ENCODE results near the gene WDR72.
"Not testable (repeated sequence)": the region's sequence is repeated elsewhere in the genome, so short reads cannot be mapped to it uniquely, and the experiment has no call there.

Gene WDR72

DNA sequence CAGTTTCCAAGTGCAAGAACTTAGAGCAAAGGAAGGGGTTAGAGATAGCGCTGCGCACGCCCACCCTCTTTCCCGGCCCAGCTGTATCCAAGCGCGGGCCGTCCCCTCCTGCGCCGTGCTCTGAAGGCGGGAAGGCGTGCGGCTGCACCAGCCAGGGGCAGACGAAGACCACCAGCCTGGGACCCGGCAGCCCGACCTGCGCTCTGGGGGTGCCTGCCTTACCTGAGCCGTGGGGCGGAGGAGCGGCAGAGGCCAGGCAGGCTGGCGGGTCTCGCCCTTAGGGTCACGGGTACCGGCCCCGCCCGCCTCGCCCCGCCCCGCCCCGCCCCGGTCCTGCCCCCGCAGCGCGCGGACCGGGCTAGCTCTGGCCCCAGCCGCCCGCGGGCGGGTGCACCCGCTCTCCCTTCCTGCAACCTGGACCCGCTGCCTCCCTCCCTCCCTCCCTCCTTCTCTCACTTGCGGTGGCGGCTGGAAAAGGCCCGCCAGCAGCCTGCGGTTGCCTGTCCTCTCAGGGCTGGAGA, at the start of gene WDR72:
Gene WDR72 (minus strand): TSS at position 253 of the 521 bp plus-strand sequence. CDS start 26,514 bp downstream, outside the sequence.
- no peak for DNase-seq (ENCODE audit: low read depth, low spot score)

- DNase-seq (ENCODE audit: low read depth, low spot score): no peak
Observed at GRCh38 chr15:53808058-53808706, 48.7 kb upstream of the WDR72 start.

GRCh38 chr15:53807501-53807900, 48.0 kb upstream of the WDR72 start:
- no peak for DNase-seq (ENCODE audit: low read depth, low spot score)

DNA sequence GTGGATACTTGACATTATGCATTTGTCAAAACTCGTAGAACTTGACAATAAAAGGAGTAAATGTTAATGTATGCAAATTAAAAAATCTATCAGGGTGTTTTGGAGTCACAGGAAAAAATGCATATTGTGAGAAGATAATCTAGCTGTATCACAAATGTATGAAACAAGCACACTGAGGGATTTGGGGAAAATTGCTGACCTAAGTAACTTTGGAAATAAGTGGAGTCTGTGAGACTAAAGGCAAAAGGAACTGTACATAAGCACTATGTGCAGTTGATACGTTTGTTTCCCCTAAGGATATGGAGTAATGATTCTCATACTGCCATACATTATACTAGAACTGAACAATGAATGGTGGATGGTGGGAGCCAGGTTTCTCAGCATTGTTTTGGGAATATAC, 43.2 kb upstream of the WDR72 start:
- no peak for DNase-seq (ENCODE audit: low read depth, low spot score)

GRCh38 chr15:53791581-53791980, 32.1 kb upstream of the WDR72 start:
- no peak for DNase-seq (ENCODE audit: low read depth, low spot score)

GRCh38 chr15:53789654-53790375, 30.4 kb upstream of the WDR72 start:
- no peak for DNase-seq (ENCODE audit: low read depth, low spot score)

- DNase-seq (ENCODE audit: low read depth, low spot score): no peak
Observed at GRCh38 chr15:53786401-53786800, 26.9 kb upstream of the WDR72 start.

GRCh38 chr15:53785241-53785640, 25.8 kb upstream of the WDR72 start:
- not testable (repeated sequence) for DNase-seq (ENCODE audit: low read depth, low spot score)

GRCh38 chr15:53762916-53763315, 3.5 kb upstream of the WDR72 start:
- no peak for DNase-seq (ENCODE audit: low read depth, low spot score)

GRCh38 chr15:53758412-53758811, 1.1 kb downstream of the WDR72 start:
- no peak for DNase-seq (ENCODE audit: low read depth, low spot score)

GRCh38 chr15:53757906-53758305, 1.6 kb downstream of the WDR72 start:
- DNase-seq (ENCODE audit: low read depth, low spot score): no peak

- no peak for DNase-seq (ENCODE audit: low read depth, low spot score)
Observed at GRCh38 chr15:53753813-53754212, 5.7 kb downstream of the WDR72 start.

- DNase-seq (ENCODE audit: low read depth, low spot score): no peak
Observed at GRCh38 chr15:53752406-53752805, 7.1 kb downstream of the WDR72 start.

DNA sequence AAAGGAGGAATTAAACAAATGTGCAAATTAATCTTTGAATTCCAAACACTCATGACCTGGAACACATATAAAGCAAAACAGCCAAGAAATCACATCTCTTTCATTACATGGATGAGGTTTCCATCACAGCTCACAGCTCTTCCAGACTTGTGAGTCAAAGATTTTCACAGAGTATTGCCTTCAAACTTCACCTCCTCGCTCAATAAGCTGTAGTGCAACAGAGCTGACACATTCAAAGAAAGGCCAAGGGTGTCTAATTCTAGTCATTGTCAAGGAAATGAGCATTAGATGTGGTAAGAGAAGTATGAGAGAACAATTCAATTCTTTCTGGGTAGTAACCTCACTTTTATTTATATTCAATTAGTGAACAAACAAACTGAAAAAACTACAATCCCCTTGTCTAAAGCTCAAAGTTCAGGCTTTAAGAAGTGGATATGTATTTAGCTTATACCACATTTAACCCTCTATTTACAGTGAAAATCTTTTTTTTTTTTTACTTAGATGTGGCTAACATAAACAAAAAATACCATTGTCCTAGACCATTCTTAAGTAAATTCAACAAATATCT, 11.9 kb downstream of the WDR72 start:
- DNase-seq (ENCODE audit: low read depth, low spot score): no peak

GRCh38 chr15:53746101-53746500, 13.4 kb downstream of the WDR72 start:
- no peak for DNase-seq (ENCODE audit: low read depth, low spot score)

DNA sequence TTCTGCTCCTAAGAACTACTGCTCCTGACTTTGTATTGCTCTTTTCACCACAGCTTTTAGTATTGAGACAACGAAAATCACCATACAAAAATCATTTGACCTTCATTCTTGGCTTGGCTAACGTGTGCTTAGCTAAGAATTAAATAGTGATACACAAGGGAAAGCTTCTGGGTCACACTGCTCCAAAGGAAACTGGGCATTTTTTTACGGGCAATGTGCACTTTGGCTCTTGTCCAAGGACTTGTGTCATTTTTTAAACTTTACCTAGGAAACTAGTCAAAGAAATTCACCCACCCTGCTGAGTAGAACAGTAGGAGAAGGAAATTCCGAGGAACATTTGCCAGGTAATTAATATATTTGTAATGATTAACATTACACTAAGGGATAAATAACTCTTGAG, 19.8 kb downstream of the WDR72 start:
- no peak for DNase-seq (ENCODE audit: low read depth, low spot score)

DNA sequence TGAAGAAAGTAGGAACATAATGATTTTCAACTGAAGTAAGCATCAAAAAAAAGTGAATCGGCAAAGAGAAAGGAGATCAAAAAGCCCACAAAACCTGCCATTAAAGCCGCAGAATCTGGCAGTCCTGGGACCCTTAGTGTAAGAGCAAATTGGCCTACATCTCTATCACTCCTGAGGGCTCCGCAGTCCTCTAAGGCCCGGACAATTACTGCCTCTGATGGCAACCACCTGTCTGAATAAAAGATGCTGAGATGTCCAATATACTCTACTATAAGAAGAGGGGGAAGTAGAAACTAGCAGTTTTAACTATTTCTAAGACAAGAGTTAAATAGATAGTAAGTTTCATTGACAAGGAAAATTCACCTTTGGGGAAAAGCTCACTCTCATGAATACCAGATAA, 20.3 kb downstream of the WDR72 start:
- no peak for DNase-seq (ENCODE audit: low read depth, low spot score)

DNA sequence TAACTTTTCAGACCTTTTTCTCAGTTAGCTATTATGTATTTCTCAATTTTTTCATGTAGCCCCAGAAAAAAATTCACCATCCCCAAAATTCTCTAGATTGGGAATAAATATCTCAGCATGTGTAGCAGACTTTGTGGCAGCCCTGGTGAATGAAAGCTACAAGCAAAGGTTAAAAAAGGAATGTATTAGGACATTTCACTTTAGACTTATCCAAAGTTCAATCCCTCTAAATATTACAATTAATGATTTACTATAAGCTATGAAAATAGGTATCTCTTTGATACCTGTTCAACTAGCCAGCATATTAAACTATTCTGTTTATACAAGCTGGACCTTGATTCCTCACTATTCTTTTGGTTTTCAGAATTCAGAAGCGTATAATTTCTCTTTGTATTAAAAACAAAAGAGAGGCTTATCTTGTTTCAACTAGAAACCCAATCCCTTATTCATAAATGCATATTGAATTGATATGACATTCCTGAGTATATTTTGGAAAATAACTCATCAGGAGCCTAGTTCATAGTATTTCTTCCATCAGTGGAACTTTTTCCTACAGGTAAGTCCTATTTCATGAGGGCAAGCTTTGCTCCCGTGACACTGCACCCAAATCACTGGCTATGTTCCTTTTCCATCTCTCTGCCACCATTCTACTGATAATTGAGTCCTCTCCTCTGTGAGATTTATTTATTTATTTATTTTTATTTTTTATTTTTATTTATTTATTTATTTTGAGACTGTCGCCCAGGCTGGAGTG, 38.0 kb downstream of the WDR72 start:
- no peak for DNase-seq (ENCODE audit: low read depth, low spot score)

DNA sequence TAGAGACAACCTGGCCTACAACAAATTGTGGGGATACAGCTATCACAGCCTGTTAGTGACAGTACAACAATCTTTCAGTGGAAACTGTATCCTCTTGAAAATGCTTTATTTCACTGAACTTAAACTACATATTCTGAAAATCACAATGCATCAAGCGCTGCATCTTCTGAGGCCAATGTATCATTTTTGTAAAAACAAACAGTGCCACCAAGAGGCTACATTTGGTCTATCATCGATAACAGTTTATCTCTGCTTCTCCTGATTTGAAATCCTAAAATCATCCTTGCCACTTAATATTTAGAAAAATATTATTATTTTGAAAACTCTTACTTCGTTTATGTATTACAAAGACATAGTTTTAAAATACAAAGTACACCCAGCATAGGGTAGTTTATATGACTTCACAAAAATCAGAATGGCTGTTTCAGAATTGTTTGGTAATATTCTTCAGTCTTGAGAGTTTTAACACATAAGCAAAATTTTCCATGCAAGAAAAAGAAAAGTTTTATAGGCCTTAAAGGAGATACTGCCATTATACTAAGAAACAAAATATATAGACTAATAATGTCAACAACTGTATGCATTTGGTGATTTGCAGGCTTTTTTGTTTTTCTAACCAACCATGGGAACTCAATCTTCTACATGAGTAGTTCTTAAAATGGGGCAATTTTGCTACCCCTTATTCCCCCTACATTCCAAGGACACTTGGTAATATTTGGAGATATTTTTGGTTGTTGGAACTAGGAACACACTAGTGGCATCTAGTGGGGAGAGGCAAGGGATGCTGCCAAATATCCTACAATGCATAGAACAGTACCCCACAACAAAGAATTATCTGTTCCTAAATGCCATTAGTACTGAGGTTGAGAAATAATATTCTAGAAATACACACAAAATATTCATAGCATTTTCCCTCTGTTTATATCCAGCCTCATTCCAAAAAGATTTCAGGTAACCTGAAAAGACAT, 42.3 kb downstream of the WDR72 start:
- no peak for DNase-seq (ENCODE audit: low read depth, low spot score)

- DNase-seq (ENCODE audit: low read depth, low spot score): no peak
Observed at GRCh38 chr15:53713218-53713617, 46.2 kb downstream of the WDR72 start.

GRCh38 chr15:53710906-53711305, 48.6 kb downstream of the WDR72 start:
- no peak for DNase-seq (ENCODE audit: low read depth, low spot score)

Data from activated CD4-positive, CD25-positive, alpha-beta regulatory T cell treated with anti-CD3 and anti-CD28 coated beads, Interleukin-2, amount 50 U/mL, for 16 hours (primary cell).